HEK293T (cell line): ENCODE measurements around the gene RAPGEF5.

Source experiments
- CTCF ChIA-PET: fragments of 350-600 bp; formaldehyde crosslinking; extraction: SDS; loops from one replicate; lab custom pipeline; 2021; ENCODE audit warnings: antibody characterized with exemption, inconsistent platforms; lab: Yijun Ruan, JAX
- POLR2A ChIA-PET: fragments of 350-600 bp; formaldehyde crosslinking; extraction: SDS; loops from one replicate; lab custom pipeline; 2020; ENCODE audit warnings: antibody characterized with exemption, inconsistent platforms; lab: Yijun Ruan, JAX
- DNase-seq: peaks from one replicate; pipeline ENCODE4 v3.0.0; 2012; ENCODE audit warnings: mixed read lengths; ENCODE audit errors: extremely low spot score
- ARNT ChIP-seq: fragments of 450-650 bp; IDR thresholded peaks from 2 replicates; pipeline ENCODE4 v1.6.1; 2017; ENCODE audit warnings: mild to moderate bottlenecking
- BHLHE40 ChIP-seq: fragments of 450-650 bp; IDR thresholded peaks from 2 replicates; pipeline ENCODE4 v1.6.1; 2016; ENCODE audit warnings: mild to moderate bottlenecking, moderate library complexity, borderline replicate concordance
- CTBP1 ChIP-seq: fragments of 450-650 bp; IDR thresholded peaks from 2 replicates; pipeline ENCODE4 v1.6.1; 2016; ENCODE audit warnings: borderline replicate concordance
- ELF4 ChIP-seq: fragments of 450-650 bp; IDR thresholded peaks from 2 replicates; pipeline ENCODE4 v1.6.1; 2017; ENCODE audit warnings: antibody characterized with exemption
- FOXA1 ChIP-seq: fragments of 450-650 bp; IDR thresholded peaks from 2 replicates; pipeline ENCODE4 v1.6.1; 2016; ENCODE audit warnings: mild to moderate bottlenecking
- FOXK2 ChIP-seq: fragments of 450-650 bp; IDR thresholded peaks from 2 replicates; pipeline ENCODE4 v1.6.1; 2016; ENCODE audit warnings: mild to moderate bottlenecking
- FOXM1 ChIP-seq: fragments of 450-650 bp; IDR thresholded peaks from 2 replicates; pipeline ENCODE4 v1.6.1; 2017; ENCODE audit warnings: mild to moderate bottlenecking, borderline replicate concordance
- HDGF ChIP-seq: fragments of 450-650 bp; IDR thresholded peaks from 2 replicates; pipeline ENCODE4 v1.6.1; 2017; ENCODE audit warnings: antibody characterized with exemption, borderline replicate concordance
- L3MBTL2 ChIP-seq: fragments of 450-650 bp; conservative IDR thresholded peaks from 2 replicates; pipeline ENCODE4 v1.6.1; 2016; ENCODE audit warnings: mild to moderate bottlenecking
- LEF1 ChIP-seq: fragments of 450-650 bp; IDR thresholded peaks from 2 replicates; pipeline ENCODE4 v1.6.1; 2017; ENCODE audit warnings: mild to moderate bottlenecking, borderline replicate concordance
- NFRKB ChIP-seq: fragments of 450-650 bp; IDR thresholded peaks from 2 replicates; pipeline ENCODE4 v1.6.1; 2016; ENCODE audit warnings: mild to moderate bottlenecking, moderate library complexity
- SP1 ChIP-seq: fragments of 450-650 bp; IDR thresholded peaks from 2 replicates; pipeline ENCODE4 v1.6.1; 2017
- SUZ12 ChIP-seq: fragments of 450-650 bp; IDR thresholded peaks from 2 replicates; pipeline ENCODE4 v1.6.1; 2016; ENCODE audit warnings: mild to moderate bottlenecking
- TARDBP ChIP-seq: fragments of 450-650 bp; IDR thresholded peaks from 2 replicates; pipeline ENCODE4 v1.6.1; 2016
- ZNF384 ChIP-seq: fragments of 450-650 bp; IDR thresholded peaks from 2 replicates; pipeline ENCODE4 v1.6.1; 2016
- TF ChIP-seq, protein P1 (sequence below): fragments of 450-650 bp; IDR thresholded peaks from 2 replicates; pipeline ENCODE4 v1.6.1; 2016

RAPGEF5 gene

GRCh38 chr7:22190736-22191135, 166.2 kb downstream of the RAPGEF5 start:
- TF ChIP-seq CTBP1 (no peak), FOXK2 (no peak), SUZ12 (no peak), LEF1 (no peak), L3MBTL2 (no peak), BHLHE40 (no peak), ZNF384 (no peak), FOXA1 (no peak), HDGF (no peak), FOXM1 (no peak), ARNT (no peak)
- TF ChIP-seq, protein P1, sequence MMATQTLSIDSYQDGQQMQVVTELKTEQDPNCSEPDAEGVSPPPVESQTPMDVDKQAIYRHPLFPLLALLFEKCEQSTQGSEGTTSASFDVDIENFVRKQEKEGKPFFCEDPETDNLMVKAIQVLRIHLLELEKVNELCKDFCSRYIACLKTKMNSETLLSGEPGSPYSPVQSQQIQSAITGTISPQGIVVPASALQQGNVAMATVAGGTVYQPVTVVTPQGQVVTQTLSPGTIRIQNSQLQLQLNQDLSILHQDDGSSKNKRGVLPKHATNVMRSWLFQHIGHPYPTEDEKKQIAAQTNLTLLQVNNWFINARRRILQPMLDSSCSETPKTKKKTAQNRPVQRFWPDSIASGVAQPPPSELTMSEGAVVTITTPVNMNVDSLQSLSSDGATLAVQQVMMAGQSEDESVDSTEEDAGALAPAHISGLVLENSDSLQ = no peak
- POLR2A ChIA-PET = no interaction called here
- CTCF ChIA-PET = no interaction called here
- no peak for DNase-seq

DNA sequence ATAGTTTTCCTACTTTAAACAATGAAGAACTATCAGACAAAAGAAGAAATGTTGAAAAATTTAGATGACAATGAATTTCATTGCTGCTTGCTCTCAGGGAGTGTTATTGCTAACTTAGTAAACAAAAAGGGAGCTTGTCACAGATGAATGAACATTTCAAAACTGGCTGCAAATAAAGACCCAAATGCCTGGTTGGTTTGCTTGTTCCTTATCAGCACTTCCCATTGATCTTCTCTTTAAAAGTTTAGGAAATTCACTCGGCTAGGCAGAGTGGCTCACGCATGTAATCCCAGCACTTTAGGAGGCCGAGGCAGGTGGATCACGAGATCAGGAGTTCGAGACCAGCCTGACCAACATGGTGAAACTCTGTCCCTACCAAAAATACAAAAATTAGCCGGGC, 167.2 kb downstream of the RAPGEF5 start:
- no peak for DNase-seq
- ChIA-PET CTCF (interaction anchor here (0.8 kb wide), 1 partner anchor 450 kb away, joined by 7 read pairs; no protein-coding TSS in a partner anchor), POLR2A (no interaction called here)
- no peak for TF ChIP-seq SP1
- no peak for TF ChIP-seq HDGF
- no peak for TF ChIP-seq ELF4
- no peak for TF ChIP-seq TARDBP
- TF ChIP-seq LEF1 = no peak

- CTCF ChIA-PET = interaction anchor here (0.8 kb wide), 1 partner anchor 450 kb away, joined by 7 read pairs; no protein-coding TSS in a partner anchor
- POLR2A ChIA-PET = no interaction called here
- no peak for TF ChIP-seq ARNT
- TF ChIP-seq BHLHE40 = no peak
- TF ChIP-seq FOXK2 = no peak
- no peak for TF ChIP-seq FOXA1
- no peak for TF ChIP-seq NFRKB
- no peak for TF ChIP-seq FOXM1
- no peak for TF ChIP-seq ELF4
- no peak for TF ChIP-seq SUZ12
- no peak for TF ChIP-seq SP1
- TF ChIP-seq, protein P1 = no peak
- TF ChIP-seq LEF1 = no peak
- no peak for TF ChIP-seq L3MBTL2
- no peak for TF ChIP-seq CTBP1
- no peak for TF ChIP-seq HDGF
- TF ChIP-seq TARDBP = no peak
- no peak for TF ChIP-seq ZNF384
- no peak for DNase-seq
Measured at GRCh38 chr7:22189230-22189629, 167.7 kb downstream of the RAPGEF5 start.

GRCh38 chr7:22187691-22188348, 169.1 kb downstream of the RAPGEF5 start:
- DNase-seq = no peak
- TF ChIP-seq SUZ12 (no peak), CTBP1 (no peak), LEF1 (no peak), SP1 (no peak), ZNF384 (no peak), BHLHE40 (no peak), FOXA1 (no peak), FOXK2 (no peak), TARDBP (no peak), ARNT (no peak), NFRKB (no peak), HDGF (no peak), ELF4 (no peak), FOXM1 (no peak), L3MBTL2 (no peak)
- TF ChIP-seq, protein P1 = no peak
- ChIA-PET CTCF (no interaction called here), POLR2A (no interaction called here)

- no peak for TF ChIP-seq LEF1
- TF ChIP-seq SP1 = no peak
- TF ChIP-seq, protein P1 = no peak
- TF ChIP-seq NFRKB = no peak
- TF ChIP-seq ARNT = no peak
- no peak for TF ChIP-seq L3MBTL2
- no peak for TF ChIP-seq TARDBP
- TF ChIP-seq CTBP1 = no peak
- TF ChIP-seq ELF4 = no peak
- no peak for TF ChIP-seq FOXM1
- no peak for TF ChIP-seq ZNF384
- no peak for TF ChIP-seq FOXK2
- no peak for TF ChIP-seq HDGF
- no peak for TF ChIP-seq SUZ12
- no peak for TF ChIP-seq FOXA1
- TF ChIP-seq BHLHE40 = no peak
- ChIA-PET CTCF (interaction anchor here (0.6 kb wide), 1 partner anchor 218 kb away, joined by 3 read pairs; no protein-coding TSS in a partner anchor), POLR2A (no interaction called here)
- DNase-seq = no peak
Measured at GRCh38 chr7:22185559-22185958, 171.4 kb downstream of the RAPGEF5 start.
